Neuronal stem cell (in vitro differentiated cells): ENCODE results near the gene TXNIP.

ENCODE experiments used
- DNase-seq: peaks from one replicate; pipeline ENCODE4 v3.0.0-alpha.2; 2013; ENCODE audit warnings: low spot score
- H2AFZ ChIP-seq: one replicate; pipeline ENCODE4 v1.6.1; 2013; ENCODE audit warnings: mild to moderate bottlenecking, low read length, inconsistent platforms
- H2AK5ac ChIP-seq: 2 replicates; pipeline ENCODE4 v1.6.1; 2013; ENCODE audit warnings: low read depth, mild to moderate bottlenecking, inconsistent platforms, low read length, moderate library complexity, mixed read lengths
- H2BK120ac ChIP-seq: 2 replicates; pipeline ENCODE4 v1.6.1; 2013; ENCODE audit warnings: low read depth, mild to moderate bottlenecking, inconsistent platforms, low read length, moderate library complexity, mixed read lengths
- H2BK12ac ChIP-seq: one replicate; pipeline ENCODE4 v1.6.1; 2013; ENCODE audit warnings: low read length, inconsistent platforms
- H2BK15ac ChIP-seq: 2 replicates; pipeline ENCODE4 v1.6.1; 2013; ENCODE audit warnings: mild to moderate bottlenecking, low read length, inconsistent platforms, mixed read lengths
- H2BK5ac ChIP-seq: one replicate; pipeline ENCODE4 v1.6.1; 2013; ENCODE audit warnings: inconsistent platforms, mild to moderate bottlenecking, low read length, moderate library complexity
- H3K14ac ChIP-seq: one replicate; pipeline ENCODE4 v1.6.1; 2013; ENCODE audit warnings: low read length, inconsistent platforms
- H3K18ac ChIP-seq: 2 replicates; pipeline ENCODE4 v1.6.1; 2013; ENCODE audit warnings: low read length, inconsistent platforms
- H3K23ac ChIP-seq: 2 replicates; pipeline ENCODE4 v1.6.1; 2013; ENCODE audit warnings: low read depth, mild to moderate bottlenecking, mixed read lengths, low read length, inconsistent platforms; ENCODE audit not compliant: poor library complexity
- H3K27ac ChIP-seq: replicated peaks from 3 replicates; pipeline ENCODE4 v1.5.1; 2013; ENCODE audit warnings: low read length, inconsistent platforms
- H3K27me3 ChIP-seq, 3 experiments: 2 replicates each; pipeline ENCODE4 v1.6.1; 2013; ENCODE audit warnings: low read length in 3 of 3, mild to moderate bottlenecking in 2 of 3, inconsistent platforms in 1 of 3, low read depth in 1 of 3, mixed read lengths in 1 of 3, moderate library complexity in 1 of 3; ENCODE audit not compliant: control insufficient read depth in 3 of 3, insufficient read depth in 3 of 3
- H3K36me3 ChIP-seq, 2 donors: replicated peaks in 1 of 2; 2 replicates each; pipeline ENCODE4 v1.6.1; 2013; ENCODE audit warnings: low read length in 2 of 2; ENCODE audit not compliant: control insufficient read depth in 2 of 2, insufficient read depth in 2 of 2
- H3K4ac ChIP-seq: 2 replicates; pipeline ENCODE4 v1.6.1; 2013; ENCODE audit warnings: inconsistent platforms, mild to moderate bottlenecking, low read length, moderate library complexity
- H3K4me1 ChIP-seq, 2 donors: 1 replicate in 1 of 2; 2 replicates in 1 of 2; pipeline ENCODE4 v1.6.1; 2013; ENCODE audit warnings: low read length in 2 of 2, low read depth in 1 of 2; ENCODE audit not compliant: control insufficient read depth in 2 of 2, insufficient read depth in 1 of 2
- H3K4me2 ChIP-seq: one replicate; pipeline ENCODE4 v1.6.1; 2013; ENCODE audit warnings: mild to moderate bottlenecking, low read length, inconsistent platforms; ENCODE audit not compliant: insufficient read depth, poor library complexity, severe bottlenecking
- H3K4me3 ChIP-seq, 2 donors: 2 replicates each; pipeline ENCODE4 v1.5.1; 2013; ENCODE audit warnings: low read length in 2 of 2, mild to moderate bottlenecking in 2 of 2, inconsistent platforms in 1 of 2, moderate library complexity in 1 of 2
- H3K79me1 ChIP-seq: one replicate; pipeline ENCODE4 v1.6.1; 2013; ENCODE audit warnings: low read depth, mild to moderate bottlenecking, inconsistent platforms, low read length, moderate library complexity
- H3K9ac ChIP-seq: one replicate; pipeline ENCODE4 v1.6.1; 2013; ENCODE audit warnings: mild to moderate bottlenecking, low read depth, low read length, inconsistent platforms; ENCODE audit not compliant: poor library complexity
- H3K9me3 ChIP-seq, 2 donors: replicated peaks in 1 of 2; 2 replicates each; pipeline versions ENCODE3 to v1.6.1; 2013; ENCODE audit warnings: low read length in 2 of 2, mild to moderate bottlenecking in 2 of 2, inconsistent platforms in 1 of 2, low read depth in 1 of 2, mixed read lengths in 1 of 2, moderate library complexity in 1 of 2; ENCODE audit not compliant: control insufficient read depth in 2 of 2, insufficient read depth in 1 of 2
- H4K8ac ChIP-seq: one replicate; pipeline ENCODE4 v1.6.1; 2013; ENCODE audit warnings: low read depth, mild to moderate bottlenecking, inconsistent platforms, low read length, moderate library complexity
- H4K91ac ChIP-seq: one replicate; pipeline ENCODE4 v1.6.1; 2013; ENCODE audit warnings: low read length, low read depth, mild to moderate bottlenecking, inconsistent platforms; ENCODE audit not compliant: poor library complexity
- WGBS, 2 donors: extraction: QIAGEN DNeasy Blood & Tissue Kit; methylation state at CpG; one replicate each; pipeline ENCODE4 v1.1.7; 2013; ENCODE audit warnings: missing lambda C conversion rate in 2 of 2, mixed read lengths in 1 of 2; ENCODE audit not compliant: insufficient read length in 2 of 2, insufficient replicate concordance in 1 of 2; ENCODE audit errors: extremely low coverage in 2 of 2; 5-methylcytosine and 5-hydroxymethylcytosine counted together

TXNIP gene

GRCh38 chr1:145994391-145995120 is 1.8 kb downstream of the TXNIP start:
- Histone ChIP-seq H3K4me3 (peak overlapping the region; percentile 82 to 91), H3K79me1 (no peaks in the 10 kb centered on the region), H2BK12ac (no peak overlapping the region), H3K23ac (no peak overlapping the region), H3K4me1 (peaks cover 10 to 26% of the 10 kb centered on the region in 2 donors), H3K36me3 (peaks cover 17 to 41% of the 10 kb centered on the region in 2 donors), H4K91ac (no peak overlapping the region), H2AFZ (no peak overlapping the region), H3K18ac (no peak overlapping the region), H3K9me3 (peaks cover 0 to 9% of the 10 kb centered on the region in 2 donors), H2BK15ac (no peak overlapping the region), H3K14ac (no peak overlapping the region), H2AK5ac (no peak overlapping the region), H3K27me3 (no peaks in the 10 kb centered on the region), H2BK120ac (no peak overlapping the region), H2BK5ac (no peak overlapping the region), H3K4me2 (peak overlapping the region; percentile 27), H3K4ac (no peak overlapping the region), H3K9ac (no peak overlapping the region), H3K27ac (no peak overlapping the region), H4K8ac (no peak overlapping the region)
- no CpG with 5 or more reads among the region's 10 CpGs for WGBS, 2 donors
- no peak for DNase-seq

GRCh38 chr1:145993618-145994390 is 2.6 kb downstream of the TXNIP start:
- peaks cover 9 to 26% of the 10 kb centered on the region in 2 donors for H3K4me1 ChIP-seq
- no peak overlapping the region for H2BK120ac ChIP-seq
- H3K36me3 ChIP-seq = peaks cover 17 to 41% of the 10 kb centered on the region in 2 donors
- H3K14ac ChIP-seq = no peak overlapping the region
- WGBS, 2 donors = no CpG with 5 or more reads among the region's 6 CpGs
- no peak overlapping the region for H2AK5ac ChIP-seq
- H3K9me3 ChIP-seq = peaks cover 0 to 9% of the 10 kb centered on the region in 2 donors
- no peak overlapping the region for H3K4me2 ChIP-seq
- no peak overlapping the region for H4K8ac ChIP-seq
- no peak overlapping the region for H3K18ac ChIP-seq
- no peak overlapping the region for H3K27ac ChIP-seq
- no peak overlapping the region for H2AFZ ChIP-seq
- no peaks in the 10 kb centered on the region for H3K27me3 ChIP-seq
- peak overlapping the region in 1 of 2 donors; percentile 91 for H3K4me3 ChIP-seq
- no peak overlapping the region for H3K9ac ChIP-seq
- no peaks in the 10 kb centered on the region for H3K79me1 ChIP-seq
- no peak overlapping the region for H4K91ac ChIP-seq
- H2BK15ac ChIP-seq = no peak overlapping the region
- no peak overlapping the region for H2BK5ac ChIP-seq
- H2BK12ac ChIP-seq = no peak overlapping the region
- no peak overlapping the region for H3K23ac ChIP-seq
- no peak for DNase-seq
- no peak overlapping the region for H3K4ac ChIP-seq

GRCh38 chr1:145992958-145993617 is 3.3 kb downstream of the TXNIP start:
- no peak overlapping the region for H3K14ac ChIP-seq
- no peak overlapping the region for H3K4ac ChIP-seq
- no peak overlapping the region for H3K27ac ChIP-seq
- H2BK15ac ChIP-seq = no peak overlapping the region
- H3K4me2 ChIP-seq = no peak overlapping the region
- no CpG with 5 or more reads among the region's 5 CpGs for WGBS, 2 donors
- no peak overlapping the region for H4K8ac ChIP-seq
- no peak overlapping the region for H2AFZ ChIP-seq
- H3K79me1 ChIP-seq = no peaks in the 10 kb centered on the region
- no peak overlapping the region for H2BK120ac ChIP-seq
- no peak overlapping the region for H4K91ac ChIP-seq
- H3K23ac ChIP-seq = no peak overlapping the region
- no peak overlapping the region for H3K9ac ChIP-seq
- no peak for DNase-seq
- no peak overlapping the region for H2AK5ac ChIP-seq
- H3K36me3 ChIP-seq = peaks cover 17 to 41% of the 10 kb centered on the region in 2 donors
- no peak overlapping the region for H3K18ac ChIP-seq
- peaks cover 0 to 9% of the 10 kb centered on the region in 2 donors for H3K9me3 ChIP-seq
- H2BK12ac ChIP-seq = no peak overlapping the region
- no peaks in the 10 kb centered on the region for H3K27me3 ChIP-seq
- H2BK5ac ChIP-seq = no peak overlapping the region
- H3K4me1 ChIP-seq = peaks cover 8 to 26% of the 10 kb centered on the region in 2 donors
- peak overlapping the region in 1 of 2 donors; percentile 91 for H3K4me3 ChIP-seq
